GM12874 (cell line): ENCODE measurements around the gene TMEM101.

Source experiments
- CTCF ChIP-seq: IDR thresholded peaks from 2 replicates; pipeline ENCODE4 v1.5.1; 2011; ENCODE audit warnings: low read depth, mild to moderate bottlenecking, control low read depth, low read length, moderate library complexity; ENCODE audit not compliant: insufficient read depth

Gene TMEM101

GRCh38 chr17:44014437-44015172 is at the start of gene TMEM101:
TSS of gene TMEM101 (minus strand) at chr17:44014963. CDS start at chr17:44014952, 11 bp downstream.
- TF ChIP-seq CTCF = no peak

- TF ChIP-seq CTCF = no peak
Measured at GRCh38 chr17:44063704-44064639, 49.2 kb upstream of the TMEM101 start.

GRCh38 chr17:44062871-44063270 is 48.1 kb upstream of the TMEM101 start:
- no peak for TF ChIP-seq CTCF

DNA sequence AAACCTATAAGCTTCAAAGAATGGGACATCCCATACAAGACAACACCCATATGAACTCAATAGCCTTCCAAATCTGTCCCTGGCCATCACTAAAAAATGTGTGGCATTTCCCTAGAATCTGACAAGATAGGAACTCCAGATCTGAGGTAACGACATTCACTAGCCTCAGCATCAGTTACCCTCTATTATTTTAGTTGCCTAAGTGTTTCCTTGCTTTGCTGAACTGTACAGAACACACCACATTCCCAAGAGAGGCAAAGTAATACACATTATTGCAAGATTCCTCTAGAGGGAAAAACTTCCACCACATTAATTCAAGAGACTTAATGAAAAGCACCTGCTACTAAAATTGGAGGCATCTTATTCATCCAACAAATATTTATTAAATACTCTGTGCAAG is 46.7 kb upstream of the TMEM101 start:
- no peak for TF ChIP-seq CTCF

- TF ChIP-seq CTCF = no peak
Measured at GRCh38 chr17:44059101-44059892, 44.5 kb upstream of the TMEM101 start.

GRCh38 chr17:44053125-44053872 is 38.5 kb upstream of the TMEM101 start:
- no peak for TF ChIP-seq CTCF
